ENCODE data around the gene UGDH. TPM values are rescaled to one million over a fixed set of nuclear protein-coding genes. Genes with fewer than 3 reads are reported as not detected.

Gene UGDH
- total and polyA plus RNA-seq, 9 of the 15 experiments (the other 6 are each of a cell fraction or from before 2014, with no cell fraction given): 5.5 to 21.7 (median 16.2) TPM

GRCh38 chr4:39467464-39467863 is 59.8 kb downstream of the UGDH start (continued):
- TF ChIP-seq, protein P1, sequence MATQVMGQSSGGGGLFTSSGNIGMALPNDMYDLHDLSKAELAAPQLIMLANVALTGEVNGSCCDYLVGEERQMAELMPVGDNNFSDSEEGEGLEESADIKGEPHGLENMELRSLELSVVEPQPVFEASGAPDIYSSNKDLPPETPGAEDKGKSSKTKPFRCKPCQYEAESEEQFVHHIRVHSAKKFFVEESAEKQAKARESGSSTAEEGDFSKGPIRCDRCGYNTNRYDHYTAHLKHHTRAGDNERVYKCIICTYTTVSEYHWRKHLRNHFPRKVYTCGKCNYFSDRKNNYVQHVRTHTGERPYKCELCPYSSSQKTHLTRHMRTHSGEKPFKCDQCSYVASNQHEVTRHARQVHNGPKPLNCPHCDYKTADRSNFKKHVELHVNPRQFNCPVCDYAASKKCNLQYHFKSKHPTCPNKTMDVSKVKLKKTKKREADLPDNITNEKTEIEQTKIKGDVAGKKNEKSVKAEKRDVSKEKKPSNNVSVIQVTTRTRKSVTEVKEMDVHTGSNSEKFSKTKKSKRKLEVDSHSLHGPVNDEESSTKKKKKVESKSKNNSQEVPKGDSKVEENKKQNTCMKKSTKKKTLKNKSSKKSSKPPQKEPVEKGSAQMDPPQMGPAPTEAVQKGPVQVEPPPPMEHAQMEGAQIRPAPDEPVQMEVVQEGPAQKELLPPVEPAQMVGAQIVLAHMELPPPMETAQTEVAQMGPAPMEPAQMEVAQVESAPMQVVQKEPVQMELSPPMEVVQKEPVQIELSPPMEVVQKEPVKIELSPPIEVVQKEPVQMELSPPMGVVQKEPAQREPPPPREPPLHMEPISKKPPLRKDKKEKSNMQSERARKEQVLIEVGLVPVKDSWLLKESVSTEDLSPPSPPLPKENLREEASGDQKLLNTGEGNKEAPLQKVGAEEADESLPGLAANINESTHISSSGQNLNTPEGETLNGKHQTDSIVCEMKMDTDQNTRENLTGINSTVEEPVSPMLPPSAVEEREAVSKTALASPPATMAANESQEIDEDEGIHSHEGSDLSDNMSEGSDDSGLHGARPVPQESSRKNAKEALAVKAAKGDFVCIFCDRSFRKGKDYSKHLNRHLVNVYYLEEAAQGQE (IDR thresholded peaks at IDR 0.05; ENCODE audit: borderline replicate concordance): no peak
- TF ChIP-seq, protein P1 (CRISPR knock-in tag; IDR thresholded peaks at IDR 0.05; ENCODE audit: low read depth): no peak
- no peak for TF ChIP-seq HNRNPK (IDR thresholded peaks at IDR 0.05; ENCODE audit: low read depth, low read length, poor library complexity, severe bottlenecking)
